Measurements from ENCODE around the gene SIPA1L3.

SIPA1L3 gene

DNA sequence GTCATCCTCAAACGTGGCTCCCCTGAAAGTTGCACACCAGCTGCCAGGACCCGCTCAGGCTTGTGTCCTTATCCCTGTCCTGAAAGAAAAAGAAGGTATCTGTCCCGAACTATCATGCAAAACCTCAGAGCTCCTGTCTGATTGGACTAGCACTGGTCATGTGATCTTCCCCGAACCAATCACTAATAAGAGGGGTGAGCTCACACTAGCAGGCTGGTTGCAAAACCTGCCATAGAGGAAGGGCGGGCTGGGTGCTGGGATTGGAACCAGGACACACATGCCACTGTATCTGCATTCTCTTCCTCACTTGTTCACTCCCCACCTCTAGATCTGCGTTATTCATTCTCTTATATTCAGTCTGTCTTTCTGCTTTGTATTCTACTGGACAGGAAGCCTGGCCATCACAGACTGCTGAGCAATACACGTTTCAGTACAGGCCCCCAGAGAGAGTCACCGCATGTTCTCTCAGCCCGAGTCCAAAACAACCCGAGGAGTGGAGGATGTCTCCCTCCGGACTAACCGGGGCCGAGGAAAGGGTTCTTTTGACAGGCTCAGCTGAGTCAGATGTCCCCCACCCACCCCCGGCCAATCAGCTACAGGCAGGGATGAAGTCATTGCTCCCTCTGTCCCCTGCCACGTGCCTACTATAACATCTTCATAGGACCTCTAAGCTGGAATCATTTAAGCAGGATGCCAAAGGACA lies 97.7 kb downstream of the SIPA1L3 start:
- H3K27ac ChIP-seq = peak overlapping the region; percentile 56

DNA sequence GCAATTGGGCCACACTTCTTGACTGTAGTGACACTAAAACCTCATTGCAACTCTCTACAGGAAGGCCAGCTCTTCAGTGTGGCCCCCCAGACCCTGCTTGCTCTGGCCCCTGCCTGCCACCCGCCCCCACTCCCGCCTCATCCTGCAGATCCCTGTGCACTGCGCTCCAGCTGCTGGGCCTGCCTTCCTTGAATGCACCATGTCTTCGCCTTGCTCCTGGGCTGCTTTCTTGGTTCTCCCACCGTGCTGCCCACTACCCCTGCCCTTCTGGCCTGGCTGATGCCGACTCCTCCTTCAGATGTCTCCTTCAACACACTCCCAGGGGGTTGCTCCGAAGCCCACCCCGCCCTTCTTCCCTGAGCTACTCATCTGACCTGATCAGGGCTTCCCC lies 98.2 kb downstream of the SIPA1L3 start:
- H3K27ac ChIP-seq = peak overlapping the region; percentile 56; the same call in 1 of the 2 replicates
- no peak for TF ChIP-seq CTCF (conservative IDR thresholded peaks at IDR 0.05)
- no peak for TF ChIP-seq ZFX (IDR thresholded peaks at IDR 0.05)

More for the DNA sequence above, 97.7 kb downstream of the SIPA1L3 start:
- TF ChIP-seq ZFX (IDR thresholded peaks at IDR 0.05) = no peak
- no peak for TF ChIP-seq CTCF (conservative IDR thresholded peaks at IDR 0.05)

DNA sequence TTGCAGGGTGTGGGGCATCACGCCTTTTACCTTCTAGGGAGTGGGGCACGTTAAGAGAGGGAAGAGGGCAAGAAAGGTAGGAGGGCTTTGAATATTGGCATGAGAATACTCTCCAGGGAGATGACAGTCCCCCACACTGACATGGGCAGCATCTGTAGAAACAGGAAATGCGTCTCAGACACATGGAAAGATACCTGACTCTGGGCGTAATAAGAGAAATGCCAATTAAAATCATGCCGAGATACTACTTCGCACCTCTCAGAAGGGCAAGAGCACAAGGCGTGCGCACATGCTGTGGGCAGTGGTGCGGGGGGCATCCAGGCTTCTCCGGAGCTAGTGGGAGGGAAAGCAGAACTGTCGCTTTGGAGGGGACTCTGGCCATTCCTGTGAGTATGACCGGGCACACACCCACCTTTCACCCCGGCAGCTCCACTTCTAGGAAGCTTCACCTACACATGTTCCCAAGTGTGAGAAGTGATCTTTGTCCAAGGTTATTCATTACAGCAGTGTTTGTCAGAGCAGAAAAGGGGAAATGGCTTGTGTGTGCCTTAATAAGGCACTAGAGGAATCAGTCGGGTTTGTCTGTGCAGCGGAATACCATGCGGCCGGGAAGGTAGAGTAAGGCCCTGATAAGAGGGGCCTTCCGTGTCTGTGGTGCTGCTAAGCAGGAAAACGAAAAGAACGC lies 99.5 kb downstream of the SIPA1L3 start:
- no peak for TF ChIP-seq ZFX (IDR thresholded peaks at IDR 0.05)
- no peak overlapping the region for H3K27ac ChIP-seq

- H3K27ac ChIP-seq = no peak overlapping the region
- TF ChIP-seq ZFX (IDR thresholded peaks at IDR 0.05) (no peak), CTCF (conservative IDR thresholded peaks at IDR 0.05) (no peak)
These were observed 102.7 kb downstream of the SIPA1L3 start for GRCh38 chr19:38009650-38010242.

DNA sequence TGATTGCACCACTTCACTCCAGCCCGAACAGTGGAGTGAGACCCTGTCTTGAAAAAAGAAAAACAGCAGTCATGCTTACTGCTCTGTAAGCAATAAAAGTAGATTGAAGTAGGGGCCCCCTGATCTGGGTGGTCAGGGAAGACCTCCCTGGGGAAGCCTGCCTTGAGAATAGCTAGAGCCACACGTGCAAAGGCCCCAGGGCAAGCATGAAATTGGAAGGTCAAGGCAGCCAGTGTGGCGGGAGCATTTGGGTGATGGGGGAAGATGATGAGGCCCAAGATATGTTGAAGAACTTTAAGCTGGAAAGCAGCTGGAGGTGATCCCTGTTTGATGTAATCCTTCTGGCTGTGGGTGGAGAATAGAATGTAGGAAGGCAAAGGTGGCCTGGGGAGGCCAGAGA lies 104.4 kb downstream of the SIPA1L3 start:
- H3K27ac ChIP-seq = no peak overlapping the region
- TF ChIP-seq ZFX (IDR thresholded peaks at IDR 0.05) (no peak), CTCF (conservative IDR thresholded peaks at IDR 0.05) (no peak)

DNA sequence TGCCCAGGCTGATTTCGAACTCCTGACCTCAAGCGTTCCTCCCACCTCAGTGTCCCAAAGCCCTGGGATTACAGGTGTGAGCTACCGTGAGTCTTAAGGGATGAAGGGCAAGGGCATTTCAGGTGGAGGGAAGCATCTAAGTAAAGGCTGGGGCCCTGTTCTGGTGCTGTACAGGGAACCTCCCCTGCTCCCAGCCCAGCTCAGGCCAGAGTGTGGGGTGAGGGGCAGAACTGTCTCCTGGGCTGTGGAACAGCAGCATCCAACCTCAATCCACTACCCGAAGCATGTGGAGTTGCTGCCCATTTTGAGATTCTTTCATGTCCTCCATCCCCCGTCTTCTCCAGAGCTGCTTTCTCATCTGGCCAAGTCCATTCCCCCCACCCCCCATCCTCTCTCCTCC lies 105.3 kb downstream of the SIPA1L3 start:
- TF ChIP-seq CTCF (conservative IDR thresholded peaks at IDR 0.05) (no peak), ZFX (IDR thresholded peaks at IDR 0.05) (no peak)
- H3K27ac ChIP-seq = no peak overlapping the region

DNA sequence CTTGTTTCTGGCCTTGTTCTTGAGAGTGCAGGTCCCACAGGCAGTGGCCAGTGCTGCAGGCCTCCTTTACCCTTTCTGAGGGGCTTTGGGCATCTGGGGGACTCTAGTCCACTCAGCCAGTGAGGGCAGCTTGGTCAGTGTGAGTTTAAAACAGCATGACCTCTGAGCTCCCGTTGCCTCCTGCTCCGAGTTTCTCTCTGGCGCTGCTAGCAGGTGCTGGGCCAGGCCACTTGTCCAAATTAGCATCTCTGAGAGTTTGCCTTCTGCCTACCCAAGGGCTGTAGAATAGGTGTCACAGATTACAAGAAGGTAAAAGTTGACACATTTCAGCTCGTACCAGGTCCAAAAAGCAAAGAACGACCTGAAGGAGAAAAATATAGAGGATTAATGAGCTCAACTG lies 105.9 kb downstream of the SIPA1L3 start:
- no peak overlapping the region for H3K27ac ChIP-seq
- TF ChIP-seq CTCF (conservative IDR thresholded peaks at IDR 0.05) (no peak), ZFX (IDR thresholded peaks at IDR 0.05) (no peak)

Measured in C4-2B (cell line).